ENCODE measurements around the gene BMS1. TPM values are rescaled to one million over a fixed set of nuclear protein-coding genes. Genes with fewer than 3 reads are reported as not detected.

Gene BMS1
- total and polyA plus RNA-seq, 2 donors (not counting 3 experiments of a cell fraction or from before 2014, with no cell fraction given): 2.8 to 23.4 TPM

DNA sequence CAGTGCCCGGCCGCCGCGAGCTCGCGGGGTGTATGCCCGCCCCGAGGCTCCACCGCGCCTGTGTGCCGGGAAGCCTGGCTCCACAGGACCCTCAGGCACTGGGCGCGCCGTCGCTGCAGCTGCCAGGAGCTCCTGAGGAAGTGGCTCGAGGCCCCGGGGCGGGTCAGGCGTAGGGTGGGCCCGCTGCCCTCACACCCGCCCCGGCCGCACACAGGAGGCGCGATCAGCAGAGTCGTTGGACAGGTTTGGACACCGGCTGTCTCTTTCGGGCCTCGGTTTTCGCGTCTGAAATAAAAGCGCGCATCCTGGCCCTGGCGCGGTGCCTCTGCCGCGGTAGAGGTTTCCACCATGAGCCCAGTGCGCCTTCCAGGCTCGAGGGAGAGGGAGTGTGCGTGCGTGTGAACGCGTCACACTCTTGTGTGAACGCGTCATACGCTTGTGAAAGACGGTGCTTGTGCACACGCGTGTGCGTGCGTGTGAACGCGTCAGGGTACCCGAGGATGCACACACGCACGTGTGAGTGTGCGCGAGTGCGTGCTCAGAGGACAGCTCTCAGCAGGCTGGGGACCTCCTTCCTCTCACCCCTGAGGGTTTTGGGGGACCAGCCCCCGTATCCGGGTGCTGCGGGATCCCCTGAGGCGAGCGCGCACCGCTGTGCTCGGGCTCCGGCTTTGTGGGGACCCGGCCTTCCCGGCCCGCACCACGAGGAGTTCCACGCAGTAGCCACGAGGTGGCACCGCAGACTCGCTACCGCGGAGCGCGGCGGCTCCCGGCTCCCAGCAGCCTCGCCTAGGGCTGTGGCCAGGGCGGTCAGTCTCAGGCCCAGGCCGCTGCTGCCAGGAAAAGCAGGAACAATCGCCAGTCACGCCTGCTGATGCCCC lies 83.8 kb downstream of the BMS1 start:
- Histone ChIP-seq H3K9me1 (replicated peaks; ENCODE audit: control insufficient read depth, extremely low read depth, insufficient read depth, low read length) (no peaks in the 10 kb centered on the region), H3K4me3 (replicated peaks in 1 of 3; ENCODE audit: insufficient read depth in 1 of 3, low read depth in 1 of 3, low read length in 3 of 3) (no peak overlapping the region), H2AFZ (ENCODE audit: low read depth, low read length) (peak overlapping the region; percentile 3), H3K27ac (ENCODE audit: insufficient read depth, low read depth, low read length) (no peak overlapping the region), H3K4me2 (ENCODE audit: insufficient read depth, low read length) (no peak overlapping the region), H4K20me1 (replicated peaks; ENCODE audit: control insufficient read depth, extremely low read depth, insufficient read depth, low read length) (no peaks in the 10 kb centered on the region), H3K9ac (replicated peaks; ENCODE audit: extremely low read depth, insufficient read depth, low read length) (no peak overlapping the region), H3K4me1 (ENCODE audit: control insufficient read depth, extremely low read depth, insufficient read depth, low read length) (peaks cover 2% of the 10 kb centered on the region), H3K27me3 (ENCODE audit: control insufficient read depth in 2 of 2, insufficient read depth in 2 of 2, low read length in 2 of 2) (peaks cover 6 to 21% of the 10 kb centered on the region in 2 experiments), H3K79me2 (ENCODE audit: control insufficient read depth, insufficient read depth, low read length) (no peaks in the 10 kb centered on the region), H3K9me3 (replicated peaks; ENCODE audit: control insufficient read depth, insufficient read depth, low read length) (no peaks in the 10 kb centered on the region), H3K36me3 (ENCODE audit: control insufficient read depth in 2 of 2, extremely low read depth in 1 of 2, insufficient read depth in 2 of 2, low read length in 2 of 2) (no peaks in the 10 kb centered on the region)
- FAIRE-seq (peak; percentile 31), DNase-seq (ENCODE audit: low read depth, low spot score) (peak; percentile 65)
- ChIA-PET POLR2A (no interaction called here), CTCF (interaction anchor here (0.7 to 3.1 kb wide), 4 partner anchors 213 to 239 kb away, joined by 3 to 25 read pairs (median 5); no protein-coding TSS in a partner anchor)
- dilution Hi-C loops (cut with MboI; ENCODE audit: extremely low pct_ligation_motif_present, low sequenced_read_pairs) (no loop called here), intact Hi-C loops (cut with micrococcal nuclease) (loop anchor here (1.0 to 5.0 kb wide), 4 partner anchors 213 to 596 kb away; no protein-coding TSS in a partner anchor)
- no TSS peak for BruUV-seq (replicated peaks)
- TF ChIP-seq MYC (IDR thresholded peaks at IDR 0.05; ENCODE audit: low read depth, low read length): no peak
- TF ChIP-seq, protein P1, sequence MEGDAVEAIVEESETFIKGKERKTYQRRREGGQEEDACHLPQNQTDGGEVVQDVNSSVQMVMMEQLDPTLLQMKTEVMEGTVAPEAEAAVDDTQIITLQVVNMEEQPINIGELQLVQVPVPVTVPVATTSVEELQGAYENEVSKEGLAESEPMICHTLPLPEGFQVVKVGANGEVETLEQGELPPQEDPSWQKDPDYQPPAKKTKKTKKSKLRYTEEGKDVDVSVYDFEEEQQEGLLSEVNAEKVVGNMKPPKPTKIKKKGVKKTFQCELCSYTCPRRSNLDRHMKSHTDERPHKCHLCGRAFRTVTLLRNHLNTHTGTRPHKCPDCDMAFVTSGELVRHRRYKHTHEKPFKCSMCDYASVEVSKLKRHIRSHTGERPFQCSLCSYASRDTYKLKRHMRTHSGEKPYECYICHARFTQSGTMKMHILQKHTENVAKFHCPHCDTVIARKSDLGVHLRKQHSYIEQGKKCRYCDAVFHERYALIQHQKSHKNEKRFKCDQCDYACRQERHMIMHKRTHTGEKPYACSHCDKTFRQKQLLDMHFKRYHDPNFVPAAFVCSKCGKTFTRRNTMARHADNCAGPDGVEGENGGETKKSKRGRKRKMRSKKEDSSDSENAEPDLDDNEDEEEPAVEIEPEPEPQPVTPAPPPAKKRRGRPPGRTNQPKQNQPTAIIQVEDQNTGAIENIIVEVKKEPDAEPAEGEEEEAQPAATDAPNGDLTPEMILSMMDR (IDR thresholded peaks at IDR 0.05; ENCODE audit: extremely low read depth in 1 of 2, insufficient read depth in 1 of 2, low read depth in 1 of 2, low read length in 2 of 2): peak; percentile 52 to 87
- TF ChIP-seq EZH2 (IDR thresholded peaks at IDR 0.05; ENCODE audit: borderline replicate concordance, low read depth, low read length, severe bottlenecking): peak; percentile 26
- TF ChIP-seq GATA2 (IDR thresholded peaks at IDR 0.05; ENCODE audit: insufficient read depth, insufficient read length, low read depth, low read length): no peak
- TF ChIP-seq, protein P2, sequence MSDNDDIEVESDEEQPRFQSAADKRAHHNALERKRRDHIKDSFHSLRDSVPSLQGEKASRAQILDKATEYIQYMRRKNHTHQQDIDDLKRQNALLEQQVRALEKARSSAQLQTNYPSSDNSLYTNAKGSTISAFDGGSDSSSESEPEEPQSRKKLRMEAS (IDR thresholded peaks at IDR 0.05; ENCODE audit: insufficient read depth, insufficient read length): peak; percentile 57
